NCI-H524 treated with DMSO at 0.1 percent for 48 hours (cell line): ENCODE results near the gene ADRA2B.
"Not testable (repeated sequence)": the region's sequence is repeated elsewhere in the genome, so short reads cannot be mapped to it uniquely, and the experiment has no call there.

ENCODE experiments used
- DNase-seq: peaks from one replicate; lab custom pipeline; 2025; lab: John Stamatoyannopoulos, UW

The ADRA2B gene

DNA sequence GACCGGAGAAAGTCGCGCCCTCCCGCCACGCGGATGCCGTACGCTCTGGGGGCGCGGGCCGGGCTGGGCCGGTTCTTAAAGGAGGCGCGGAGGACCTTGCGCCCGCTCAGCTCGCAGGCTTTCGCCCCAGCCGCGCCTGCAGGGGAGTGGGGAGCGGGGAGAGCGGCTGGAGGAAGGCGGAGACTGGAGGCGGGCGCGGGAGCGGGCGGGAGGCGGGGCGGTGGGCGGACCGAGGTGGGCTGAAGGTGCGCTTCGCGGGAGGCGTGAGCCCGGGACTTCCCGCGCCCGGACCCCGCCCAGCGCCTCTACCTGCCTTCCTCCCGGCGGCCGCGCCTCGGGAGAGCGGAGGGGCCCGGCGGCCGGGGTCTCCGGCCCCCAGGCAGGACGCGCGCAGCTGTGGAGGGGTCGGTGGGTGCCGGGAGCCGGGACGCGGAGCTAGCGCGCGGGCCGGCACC lies at the start of gene ADRA2B:
Gene ADRA2B, minus strand, starts transcription at position 148 of the 455 bp plus-strand sequence. CDS start 422 bp downstream, outside the sequence.
- DNase-seq: no peak

DNA sequence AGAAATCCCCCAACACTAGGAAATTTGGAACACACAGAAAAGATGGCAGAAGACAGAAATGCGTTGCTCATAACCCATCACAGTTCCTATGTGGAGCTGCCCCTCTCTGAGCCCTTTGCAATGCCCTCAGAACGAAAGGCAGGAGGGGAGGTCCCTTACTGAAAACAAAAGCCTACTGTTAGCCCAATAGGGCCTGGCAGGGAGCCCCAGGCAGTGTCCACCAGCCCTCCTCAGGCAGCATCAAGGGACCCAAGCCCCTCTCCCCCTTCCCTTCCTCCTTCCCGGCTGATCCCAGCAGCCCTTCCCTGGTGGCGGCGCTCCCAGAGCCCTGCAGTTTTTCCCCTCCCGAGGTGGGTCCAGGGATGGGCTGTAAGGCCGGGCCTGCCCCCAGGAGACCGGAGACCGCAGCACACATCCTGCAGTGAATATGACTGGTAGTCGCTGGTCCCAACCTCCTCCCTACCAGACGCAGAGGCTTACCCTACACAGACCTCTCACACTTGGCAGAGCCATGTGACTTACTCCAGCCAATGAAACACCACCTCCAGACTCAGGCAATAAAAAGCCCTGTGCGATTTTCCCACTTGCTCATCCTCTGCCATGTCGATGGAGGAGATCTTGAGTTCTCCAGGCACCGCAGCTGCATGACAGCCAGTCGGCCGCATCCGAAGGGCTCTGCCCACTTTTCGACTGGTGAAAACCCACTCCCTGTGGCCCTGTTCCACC lies 48.3 kb upstream of the ADRA2B start:
- DNase-seq: no peak

DNA sequence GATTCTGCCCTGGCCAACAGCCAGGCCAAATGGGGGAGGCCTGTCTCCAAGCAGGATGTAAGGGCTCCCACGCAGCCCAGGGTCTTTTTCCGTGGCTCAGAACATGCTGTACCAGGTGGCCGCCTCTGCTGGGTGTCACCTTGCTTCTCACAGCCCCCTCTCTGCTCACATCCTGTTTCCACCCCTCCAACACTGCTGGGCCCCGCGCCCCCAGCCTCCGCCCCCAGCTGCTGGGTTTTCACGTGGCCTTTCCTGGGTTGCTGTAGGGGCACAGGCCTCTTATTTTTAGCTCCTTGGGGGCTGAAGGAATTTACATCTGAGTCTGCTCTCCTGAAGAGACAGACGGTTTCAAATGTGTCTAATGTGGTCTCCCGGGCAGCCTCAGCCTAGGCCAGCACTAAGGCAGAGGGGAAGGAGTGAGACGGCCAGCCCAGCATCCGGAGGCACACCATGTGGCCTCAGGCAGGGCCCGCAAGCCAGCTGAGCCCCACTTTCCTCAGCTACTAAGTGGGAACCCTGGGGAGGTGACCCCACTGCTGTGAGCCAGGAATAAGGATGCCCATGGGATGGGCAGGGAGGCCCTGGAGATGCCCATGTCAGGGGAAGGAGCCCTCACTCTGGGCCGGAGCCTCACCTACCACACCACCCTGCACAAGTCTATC lies 47.5 kb upstream of the ADRA2B start:
- DNase-seq: no peak

DNA sequence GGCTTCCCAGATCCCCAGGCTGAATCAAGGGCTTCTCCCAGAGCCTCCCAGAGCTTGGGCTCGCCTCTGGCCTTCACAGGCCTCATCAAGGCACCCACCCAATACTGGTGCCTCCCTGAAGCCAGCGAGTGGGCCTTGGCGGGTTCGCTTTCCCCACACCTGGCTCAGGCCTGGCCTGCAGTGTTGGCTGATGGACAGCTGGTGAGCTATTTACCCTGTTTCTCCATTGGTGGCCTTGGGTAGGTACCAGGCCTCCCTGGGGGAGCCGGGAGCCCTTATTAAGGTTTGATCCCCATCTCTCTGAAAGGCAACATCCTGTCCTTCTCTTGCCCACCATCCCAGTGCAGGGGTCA lies 47.0 kb upstream of the ADRA2B start:
- DNase-seq: no peak

DNA sequence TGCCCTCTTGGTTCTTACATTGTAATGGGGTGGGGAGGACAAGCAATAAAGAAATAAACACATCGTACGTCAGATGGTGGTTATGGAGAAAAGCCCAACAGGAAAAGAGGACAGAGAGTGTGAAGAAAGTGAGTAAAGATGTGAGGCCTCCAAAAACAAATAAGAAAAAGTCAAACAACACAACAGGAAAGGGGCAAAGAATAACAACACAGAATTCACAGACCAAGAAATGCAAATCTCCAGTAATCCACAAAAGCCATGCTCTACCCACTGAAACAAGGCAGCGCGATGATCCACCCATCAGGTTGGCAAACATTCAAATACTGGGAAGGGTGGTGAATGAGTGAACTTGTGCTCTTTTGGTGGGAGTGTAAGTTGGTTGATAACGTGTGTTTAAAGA lies 45.5 kb upstream of the ADRA2B start:
- no peak for DNase-seq

DNA sequence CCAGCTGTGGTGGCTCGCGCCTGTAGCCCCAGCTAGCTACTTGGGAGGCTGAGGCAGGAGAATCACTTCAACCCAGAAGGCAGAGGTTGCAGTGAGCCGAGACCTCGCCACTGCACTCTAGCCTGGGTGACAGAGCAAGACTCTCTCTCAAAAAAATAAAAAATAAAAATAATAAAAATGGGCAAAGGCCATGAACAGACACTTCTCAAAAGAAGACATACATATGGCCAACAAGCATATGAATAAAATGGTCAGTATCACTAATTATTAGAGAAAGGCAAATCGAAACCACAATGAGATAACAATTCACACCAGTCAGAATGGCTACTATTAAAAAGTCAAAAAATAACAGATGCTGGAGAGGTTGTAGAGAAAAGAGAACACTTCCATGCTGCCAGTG lies 44.0 kb upstream of the ADRA2B start:
- DNase-seq: not testable (repeated sequence)

DNA sequence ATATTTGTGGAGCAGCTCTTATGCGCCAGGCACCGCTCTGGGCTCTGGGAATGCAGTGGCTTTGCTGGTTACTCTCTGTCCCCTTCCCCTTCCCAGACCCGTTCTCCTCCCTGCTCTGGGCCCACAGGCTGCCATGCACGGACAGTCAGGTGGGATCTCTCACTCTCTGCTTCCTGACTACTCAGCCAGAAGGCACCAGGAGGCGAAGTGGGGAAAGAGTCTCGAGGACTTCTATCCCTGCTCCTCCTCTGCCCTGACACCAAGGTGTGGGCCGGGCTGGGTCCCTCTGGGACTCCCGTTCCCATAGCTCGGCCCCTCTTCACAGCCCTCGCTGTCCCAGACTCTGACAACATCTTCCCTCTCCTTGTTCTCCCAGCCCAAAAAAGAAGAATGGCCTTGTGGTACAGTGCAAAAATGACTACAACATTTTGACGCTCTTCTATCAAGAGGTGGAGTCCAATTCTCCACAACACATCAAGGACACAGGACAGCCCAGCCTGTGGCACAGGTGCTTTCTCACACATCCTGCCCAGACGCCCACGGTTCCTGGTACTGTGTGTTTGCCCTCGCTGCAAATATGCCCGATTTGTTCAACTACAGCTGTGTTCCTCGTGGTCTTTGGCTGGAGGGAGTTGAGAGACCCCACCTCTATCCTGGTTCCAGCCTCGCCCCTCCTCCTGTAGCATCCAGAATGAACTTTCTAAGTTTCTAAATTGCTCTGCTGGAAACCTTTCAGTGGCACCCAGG lies 42.9 kb upstream of the ADRA2B start:
- DNase-seq: no peak

DNA sequence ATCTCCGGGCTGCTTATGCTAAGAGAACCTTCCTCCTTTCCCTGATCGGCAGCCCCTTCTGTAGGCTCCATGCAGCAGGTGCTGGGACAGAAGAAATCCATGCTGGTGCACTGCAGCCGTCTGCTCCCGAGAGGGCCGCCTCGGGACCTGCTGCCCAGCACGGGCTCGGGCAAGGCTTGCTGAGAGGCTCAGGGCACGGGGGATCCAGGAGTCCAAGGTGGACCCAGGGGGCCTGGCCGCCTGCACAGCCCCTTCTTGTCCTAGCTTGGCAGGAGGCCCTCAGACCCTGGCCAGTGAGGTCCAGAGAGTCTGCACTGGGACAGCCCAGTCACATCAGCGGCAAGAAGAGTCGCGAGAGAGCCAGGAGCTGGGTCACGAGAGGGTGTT lies 42.2 kb upstream of the ADRA2B start:
- no peak for DNase-seq

- DNase-seq: no peak
Measured at GRCh38 chr2:96157649-96158553, 41.5 kb upstream of the ADRA2B start.

DNA sequence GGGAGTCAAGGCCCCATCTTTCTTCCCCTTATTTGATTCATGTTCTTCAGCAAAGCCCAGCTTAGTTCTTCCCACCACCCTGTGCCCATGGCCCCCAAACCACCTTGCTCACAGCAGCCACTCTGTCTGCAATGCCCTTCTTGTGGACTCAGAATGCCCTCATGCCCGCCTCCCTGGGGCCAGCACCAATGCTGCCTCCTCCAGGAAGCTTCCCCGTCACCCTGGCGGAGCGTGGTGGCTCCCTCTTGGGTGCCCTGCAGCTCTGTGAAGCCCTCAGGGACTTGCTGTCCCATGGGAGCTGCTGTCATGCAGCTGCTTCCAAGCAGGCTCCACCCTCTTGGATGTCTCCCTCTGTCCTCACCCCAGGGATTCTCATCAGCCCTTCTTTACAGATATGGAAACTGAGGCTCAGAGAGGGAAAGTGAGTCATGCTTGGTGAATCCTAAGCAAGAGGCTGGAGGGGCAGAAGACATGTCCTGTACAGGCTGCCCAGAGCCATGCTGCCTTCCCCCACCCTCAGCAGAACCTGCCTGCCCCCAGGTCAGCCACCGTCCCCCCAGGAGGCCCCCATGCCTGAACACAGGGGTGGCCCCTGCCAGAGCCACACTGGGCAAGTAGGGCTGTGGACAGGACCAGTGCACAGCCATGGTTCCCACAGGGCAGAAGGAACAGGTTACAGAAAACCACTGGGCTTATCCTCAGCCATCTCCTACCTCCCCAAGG lies 40.7 kb upstream of the ADRA2B start:
- no peak for DNase-seq

DNA sequence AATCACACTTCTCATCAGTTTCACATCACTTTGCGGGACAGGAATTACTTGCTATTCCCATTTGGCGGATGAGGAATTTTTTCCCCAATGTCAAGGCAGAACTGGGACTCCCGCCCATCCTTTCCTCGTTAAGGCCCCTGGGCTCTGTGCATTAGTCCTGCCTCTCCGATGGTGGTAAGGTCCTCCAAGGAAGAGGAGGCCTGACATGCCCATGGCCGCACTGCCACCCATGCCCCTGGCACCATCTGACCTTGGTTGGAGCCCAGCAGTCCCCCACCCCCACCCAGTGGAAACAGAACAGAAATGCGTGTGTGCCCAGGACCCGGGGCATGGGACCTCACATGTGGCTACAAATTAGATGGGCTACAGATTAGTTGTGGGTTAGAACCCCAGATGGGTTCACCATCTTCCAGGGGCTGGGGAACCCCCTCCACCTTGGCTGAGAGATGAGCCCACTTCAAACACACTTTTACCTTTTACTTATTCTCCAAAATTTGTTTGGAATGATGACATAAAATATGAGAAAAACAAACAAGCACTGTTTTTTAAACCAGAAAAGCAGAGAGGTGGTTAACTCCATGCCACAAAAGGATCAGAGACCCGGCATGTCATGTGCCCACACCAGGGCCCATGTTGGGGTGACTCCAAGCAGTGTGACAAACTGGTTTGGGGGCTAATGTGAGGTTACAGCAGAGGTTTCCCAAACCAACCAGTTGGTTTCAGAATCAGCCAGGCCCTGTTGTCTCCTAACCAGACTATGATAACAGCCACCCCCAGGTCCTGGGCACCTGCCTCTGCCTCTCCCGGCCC lies 39.8 kb upstream of the ADRA2B start:
- DNase-seq: no peak

GRCh38 chr2:96154506-96155380 lies 38.4 kb upstream of the ADRA2B start:
- no peak for DNase-seq

- DNase-seq: no peak
Measured at GRCh38 chr2:96153991-96154431, 37.6 kb upstream of the ADRA2B start.

GRCh38 chr2:96153291-96153713 lies 36.9 kb upstream of the ADRA2B start:
- DNase-seq: no peak

GRCh38 chr2:96152304-96153161 lies 36.2 kb upstream of the ADRA2B start:
- no peak for DNase-seq

GRCh38 chr2:96151595-96152303 lies 35.4 kb upstream of the ADRA2B start:
- no peak for DNase-seq

GRCh38 chr2:96150791-96151594 lies 34.6 kb upstream of the ADRA2B start:
- DNase-seq: no peak
